H1 (cell line): ENCODE data around the gene ATPAF1. TPM values are rescaled to one million over a fixed set of nuclear protein-coding genes. Genes with fewer than 3 reads are reported as not detected.

ENCODE experiments used
- BRCA1 ChIP-seq: IDR thresholded peaks from 2 replicates; pipeline ENCODE4 v1.6.1; 2012; ENCODE audit warnings: low read depth, low read length, improper control_type of control experiment
- CBX5 ChIP-seq: fragments of 300-800, 300-1000 bp; sonication (generic); IDR thresholded peaks from 2 replicates; pipeline ENCODE4 v1.7.1; 2016; ENCODE audit warnings: antibody characterized with exemption, low read length, low read depth
- CHD1 ChIP-seq: IDR thresholded peaks from 2 replicates; pipeline ENCODE4 v1.6.1; 2012; ENCODE audit warnings: low read depth, low read length, improper control_type of control experiment
- CHD7 ChIP-seq: fragments of 300-600 bp; sonication (generic); IDR thresholded peaks from 2 replicates; pipeline ENCODE4 v1.7.1; 2012; ENCODE audit warnings: low read length, moderate library complexity, mild to moderate bottlenecking, inconsistent platforms; ENCODE audit not compliant: insufficient replicate concordance
- SIN3A ChIP-seq, 2 experiments: IDR thresholded peaks in 1 of 2; conservative IDR thresholded peaks in 1 of 2; 2 replicates each; pipeline ENCODE4 v1.6.1; 2011 to 2012; ENCODE audit warnings: low read length in 2 of 2, improper control_type of control experiment in 1 of 2, low read depth in 1 of 2, mild to moderate bottlenecking in 1 of 2
- ZNF274 ChIP-seq: IDR thresholded peaks from 2 replicates; pipeline ENCODE4 v1.7.0; 2012; ENCODE audit warnings: low read length, borderline replicate concordance; ENCODE audit errors: extremely low read depth
- polyA plus RNA-seq, 7 experiments: library from polyadenylated mRNA; depleted of rRNA in 3 of 7; stranded (reverse) in 5 of 7; unstranded in 2 of 7; fragments of >200 nt in 5 of 7; fragments of 200-250 nt in 2 of 7; gene quantifications; 1 replicate in 5 of 7; 2 replicates in 1 of 7; 4 replicates in 1 of 7; pipeline versions ENCODE4 v1.2.1 to v1.2.3, GENCODE V29; 2011 to 2013; ENCODE audit warnings: missing spikeins in 2 of 7, mixed read lengths in 2 of 7
- total RNA-seq: library from RNA; stranded (reverse); fragmentation: NEBNext Ultra II Directional; extraction: Animal tissue kit (Norgen Biotek cat#: 25700); gene quantifications from 2 replicates; pipeline ENCODE4 v1.2.1, GENCODE V29; 2021

The ATPAF1 gene
- total and polyA plus RNA-seq, 2 of the 8 experiments (the other 6 are each of a cell fraction or from before 2014, with no cell fraction given) = 46.7 to 55.9 TPM

- TF ChIP-seq CHD7 (no peak), BRCA1 (no peak), CHD1 (no peak), CBX5 (no peak), ZNF274 (no peak), SIN3A (conservative IDR thresholded peaks at IDR 0.05 in 1 of 2, IDR thresholded peaks at IDR 0.05 in 1 of 2; ENCODE audit: low read depth in 1 of 2, low read length in 2 of 2) (no peak)
Observed at GRCh38 chr1:46603481-46603857, 64.7 kb downstream of the ATPAF1 start (continued).
